Activated CD8-positive, alpha-beta T cell treated with anti-CD3 and anti-CD28 coated beads for 36 hours (primary cell): Measurements from ENCODE around the gene MEIS3. TPM values are rescaled to one million over a fixed set of nuclear protein-coding genes. Genes with fewer than 3 reads are reported as not detected.

Experiments used
- ATAC-seq: fragments of 200-7000 bp; cut with Tn5 transposase; one replicate; pipeline ENCODE4 v1.10.0; 2021; ENCODE audit warnings: mild to moderate bottlenecking, moderate library complexity
- CTCF ChIA-PET: fragments of 350-600 bp; sonication (Branson Sonifier 250); formaldehyde crosslinking; loops from one replicate; lab custom pipeline; 2021; ENCODE audit warnings: antibody characterized with exemption; lab: Charles Lee
- POLR2A ChIA-PET: fragments of 350-600 bp; sonication (Branson Sonifier 250); formaldehyde crosslinking; loops from one replicate; lab custom pipeline; 2021; ENCODE audit warnings: antibody characterized with exemption; lab: Charles Lee
- DNase-seq: peaks from one replicate; pipeline ENCODE4 v3.0.0-alpha.2; 2020
- H3K27ac Mint-ChIP-seq: one replicate; pipeline ENCODE4 v1.8.0; 2021; ENCODE audit warnings: mild to moderate bottlenecking, mixed read lengths
- H3K27me3 Mint-ChIP-seq: one replicate; pipeline ENCODE4 v1.8.0; 2021; ENCODE audit warnings: mixed read lengths
- H3K36me3 Mint-ChIP-seq: one replicate; pipeline ENCODE4 v1.8.0; 2021; ENCODE audit warnings: low read depth, mixed read lengths
- H3K4me1 Mint-ChIP-seq: one replicate; pipeline ENCODE4 v1.8.0; 2021; ENCODE audit warnings: low read depth, mixed read lengths
- H3K4me3 Mint-ChIP-seq: one replicate; pipeline ENCODE4 v1.8.0; 2021; ENCODE audit warnings: mild to moderate bottlenecking, moderate library complexity, mixed read lengths
- H3K9me3 Mint-ChIP-seq: one replicate; pipeline ENCODE4 v1.8.0; 2021; ENCODE audit warnings: mixed read lengths
- intact Hi-C: fragments of 100-400 bp; cut with micrococcal nuclease; formaldehyde crosslinking; loops from one replicate; pipeline ENCODE4 v1.10.0; 2022
- total RNA-seq, 2 experiments: library from RNA; stranded (reverse); gene quantifications; one replicate each; pipeline ENCODE4 v1.2.3, GENCODE V29; 2021
- TF ChIP-seq, protein P1 (sequence below): fragments of 200-600 bp; IDR thresholded peaks from one replicate; pipeline ENCODE4 v1.8.0; 2022; ENCODE audit warnings: antibody characterized with exemption, mild to moderate bottlenecking

MEIS3 gene
- total RNA-seq, 2 experiments from 2014 or later: not detected

DNA sequence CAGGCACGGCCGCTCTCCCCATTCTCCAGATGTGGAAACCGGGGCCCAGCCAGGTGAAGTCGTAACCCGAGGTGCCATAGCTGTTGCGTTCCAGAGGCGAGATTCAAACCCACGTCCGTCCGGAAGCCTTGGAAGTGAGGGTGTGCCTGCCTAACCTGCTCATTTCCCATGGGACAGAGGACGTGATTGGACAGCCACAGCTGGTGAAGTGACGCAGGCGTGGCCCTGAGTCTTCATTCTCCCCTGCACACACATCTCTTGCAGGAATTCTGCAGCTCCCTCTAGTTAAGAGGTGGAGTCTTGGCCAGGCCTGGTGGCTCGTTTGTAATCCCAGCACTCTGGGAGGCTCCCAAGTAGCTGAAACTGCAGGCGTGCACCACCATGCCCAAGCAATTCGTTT is 16.8 kb downstream of the MEIS3 start:
- POLR2A ChIA-PET: no interaction called here
- H3K4me3 Mint-ChIP-seq: no peak overlapping the region
- no peaks in the 10 kb centered on the region for H3K4me1 Mint-ChIP-seq
- CTCF ChIA-PET: interaction anchor here (1.9 kb wide), 1 partner anchor 12 kb away, joined by 10 read pairs; no protein-coding TSS in a partner anchor
- no peak overlapping the region for H3K27ac Mint-ChIP-seq
- intact Hi-C loops: no loop called here
- TF ChIP-seq, protein P1, sequence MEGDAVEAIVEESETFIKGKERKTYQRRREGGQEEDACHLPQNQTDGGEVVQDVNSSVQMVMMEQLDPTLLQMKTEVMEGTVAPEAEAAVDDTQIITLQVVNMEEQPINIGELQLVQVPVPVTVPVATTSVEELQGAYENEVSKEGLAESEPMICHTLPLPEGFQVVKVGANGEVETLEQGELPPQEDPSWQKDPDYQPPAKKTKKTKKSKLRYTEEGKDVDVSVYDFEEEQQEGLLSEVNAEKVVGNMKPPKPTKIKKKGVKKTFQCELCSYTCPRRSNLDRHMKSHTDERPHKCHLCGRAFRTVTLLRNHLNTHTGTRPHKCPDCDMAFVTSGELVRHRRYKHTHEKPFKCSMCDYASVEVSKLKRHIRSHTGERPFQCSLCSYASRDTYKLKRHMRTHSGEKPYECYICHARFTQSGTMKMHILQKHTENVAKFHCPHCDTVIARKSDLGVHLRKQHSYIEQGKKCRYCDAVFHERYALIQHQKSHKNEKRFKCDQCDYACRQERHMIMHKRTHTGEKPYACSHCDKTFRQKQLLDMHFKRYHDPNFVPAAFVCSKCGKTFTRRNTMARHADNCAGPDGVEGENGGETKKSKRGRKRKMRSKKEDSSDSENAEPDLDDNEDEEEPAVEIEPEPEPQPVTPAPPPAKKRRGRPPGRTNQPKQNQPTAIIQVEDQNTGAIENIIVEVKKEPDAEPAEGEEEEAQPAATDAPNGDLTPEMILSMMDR: no peak
- H3K36me3 Mint-ChIP-seq: no peaks in the 10 kb centered on the region
- ATAC-seq: no peak
- H3K9me3 Mint-ChIP-seq: no peaks in the 10 kb centered on the region
- no peak for DNase-seq
- peaks cover 16% of the 10 kb centered on the region for H3K27me3 Mint-ChIP-seq

DNA sequence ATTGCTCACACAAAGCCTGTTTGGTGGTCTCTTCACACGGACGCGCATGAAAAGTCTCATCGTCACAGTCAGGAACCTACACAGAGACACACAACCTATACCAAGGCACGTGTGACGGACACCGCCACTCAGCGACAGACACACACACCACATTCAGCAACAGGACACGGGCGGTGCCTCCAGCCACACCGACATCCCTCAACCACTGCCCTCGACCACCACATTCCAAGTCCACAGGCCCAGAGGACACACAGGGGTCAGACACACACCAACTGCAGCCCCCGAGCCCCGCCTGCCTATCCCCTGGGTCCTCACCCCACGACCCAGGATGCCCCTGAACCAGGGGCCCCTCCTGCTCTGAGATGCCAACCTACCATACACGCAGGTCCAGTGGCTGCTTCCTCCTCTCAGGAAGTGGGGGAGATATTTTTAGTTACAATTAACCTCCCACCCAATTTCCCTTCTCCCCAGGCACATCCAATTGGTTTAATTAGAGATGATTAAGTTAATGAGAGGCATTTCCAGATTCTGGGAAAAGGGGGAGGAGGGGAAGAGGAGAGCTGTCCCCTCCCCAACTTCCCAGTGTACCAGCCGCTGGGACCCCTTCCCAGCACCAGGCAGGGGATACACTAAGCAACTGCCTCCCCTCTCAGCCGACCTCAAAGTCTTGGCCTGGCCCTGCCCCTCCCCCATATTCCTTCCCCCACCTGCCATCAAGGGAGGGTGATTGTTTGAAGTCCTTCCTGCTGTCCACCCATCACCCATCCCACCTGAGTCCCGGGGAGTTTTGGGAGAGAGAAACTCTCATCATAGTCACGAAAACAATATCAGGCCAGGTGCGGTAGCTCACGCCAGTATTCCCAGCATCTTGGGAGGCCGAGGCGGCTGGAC is 20.4 kb downstream of the MEIS3 start:
- CTCF ChIA-PET: interaction anchor here (2.4 kb wide), 1 partner anchor 7 kb away, joined by 13 read pairs; no protein-coding TSS in a partner anchor
- no peak for DNase-seq
- no peak for ATAC-seq
- POLR2A ChIA-PET: interaction anchor here (0.6 kb wide), 1 partner anchor 226 kb away, joined by 3 read pairs; no protein-coding TSS in a partner anchor
- H3K4me1 Mint-ChIP-seq: no peaks in the 10 kb centered on the region
- TF ChIP-seq, protein P1: no peak
- H3K9me3 Mint-ChIP-seq: no peaks in the 10 kb centered on the region
- no peaks in the 10 kb centered on the region for H3K36me3 Mint-ChIP-seq
- intact Hi-C loops: no loop called here
- H3K4me3 Mint-ChIP-seq: no peak overlapping the region
- no peak overlapping the region for H3K27ac Mint-ChIP-seq
- peaks cover 1% of the 10 kb centered on the region for H3K27me3 Mint-ChIP-seq

DNA sequence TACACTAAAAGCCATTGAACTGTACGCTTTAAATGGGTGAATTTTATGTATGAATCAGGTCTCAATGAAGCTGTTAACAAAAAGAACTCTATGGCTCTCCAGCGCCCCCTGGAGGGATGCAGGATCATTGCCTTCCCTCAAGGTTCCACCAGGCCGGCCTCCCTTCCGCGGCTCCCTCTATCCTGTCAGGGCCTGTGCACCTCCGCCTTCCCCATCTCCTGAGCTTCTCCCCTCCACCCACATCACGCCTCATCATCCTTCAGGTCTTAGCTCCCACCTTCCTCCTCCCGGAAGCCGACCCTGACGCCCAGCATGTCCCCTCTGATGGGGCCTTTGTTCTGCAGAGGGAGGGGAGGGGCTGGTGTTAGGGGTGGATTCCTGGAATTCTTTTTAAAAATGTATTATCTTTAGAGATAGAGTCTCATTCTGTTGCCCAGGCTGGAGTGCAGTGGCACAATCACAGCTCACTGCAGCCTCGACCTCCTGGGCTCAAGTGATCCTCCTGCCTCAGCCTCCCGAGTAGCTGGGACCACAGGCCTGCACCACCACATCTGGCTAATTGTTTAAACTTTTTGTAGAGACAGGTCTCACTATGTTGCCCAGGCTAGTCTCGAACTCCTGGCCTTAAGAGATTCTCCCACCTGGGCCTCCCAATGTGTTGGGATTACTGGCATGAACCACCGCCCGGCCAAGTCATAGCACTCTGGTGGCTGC is 27.7 kb downstream of the MEIS3 start:
- TF ChIP-seq, protein P1: peak; percentile 94
- Mint-ChIP-seq H3K9me3 (no peaks in the 10 kb centered on the region), H3K4me3 (no peak overlapping the region), H3K27me3 (peaks cover 7% of the 10 kb centered on the region), H3K27ac (no peak overlapping the region), H3K36me3 (no peaks in the 10 kb centered on the region), H3K4me1 (peaks cover 4% of the 10 kb centered on the region)
- DNase-seq (peak; percentile 88), ATAC-seq (peak; percentile 93)
- POLR2A ChIA-PET: interaction anchor here (0.5 kb wide), 1 partner anchor 42 kb away, joined by 3 read pairs; the partner anchor contains the start of gene DHX34
- CTCF ChIA-PET: interaction anchor here (0.6 to 3.2 kb wide), 37 partner anchors 8 to 466 kb away, joined by 3 to 32 read pairs (median 5); partner anchors contain the start of genes DHX34 and INAFM1
- intact Hi-C loops: loop anchor here (5.0 kb wide), 1 partner anchor 94 kb away; no protein-coding TSS in a partner anchor

DNA sequence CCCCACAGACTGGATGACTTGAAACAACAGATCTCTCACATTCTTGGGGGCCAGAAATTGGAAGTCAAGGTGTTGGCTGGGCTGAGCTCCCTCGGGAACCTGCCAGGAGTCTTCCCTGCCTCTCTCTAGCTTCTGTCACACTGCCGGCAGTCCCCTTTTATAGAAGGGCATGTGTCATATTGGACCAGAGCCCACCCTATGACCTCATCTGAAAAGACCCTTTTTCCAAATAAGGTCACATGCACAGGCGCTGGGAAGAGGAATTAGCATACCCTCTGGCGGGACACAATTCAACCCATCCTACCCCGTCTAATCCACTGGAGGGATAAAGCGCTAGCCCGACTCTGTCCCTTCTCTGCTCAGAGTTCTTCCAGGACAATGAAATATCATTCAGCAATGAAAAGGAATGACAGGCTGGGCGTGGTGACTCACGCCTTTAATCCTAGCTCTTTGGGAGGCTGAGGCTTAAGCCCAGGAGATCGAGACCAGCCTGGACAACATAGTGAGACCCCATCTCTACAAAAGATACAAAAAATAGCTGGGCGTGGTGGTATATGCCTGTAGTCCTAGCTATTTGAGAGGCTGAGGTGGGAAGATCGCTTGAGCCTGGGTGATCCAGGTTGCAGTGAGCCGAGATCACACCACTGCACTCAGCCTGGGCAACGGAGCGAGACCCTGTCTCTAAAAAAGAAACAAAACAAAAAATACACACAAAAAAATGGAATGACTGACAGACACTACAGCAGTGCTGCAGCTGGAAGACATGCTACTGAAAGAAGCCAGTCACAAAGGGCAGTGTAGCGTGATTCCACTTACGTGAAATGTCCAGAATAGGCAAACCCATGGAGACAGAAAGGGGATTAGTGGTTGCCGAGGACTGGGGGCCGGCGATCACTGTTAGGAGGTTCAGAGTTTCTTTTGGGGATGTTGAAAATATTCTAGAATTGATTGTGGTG is 28.5 kb downstream of the MEIS3 start:
- POLR2A ChIA-PET: no interaction called here
- H3K9me3 Mint-ChIP-seq: no peaks in the 10 kb centered on the region

More for the DNA sequence above, 28.5 kb downstream of the MEIS3 start:
- Mint-ChIP-seq H3K27ac (no peak overlapping the region), H3K27me3 (peaks cover 6% of the 10 kb centered on the region), H3K36me3 (no peaks in the 10 kb centered on the region), H3K4me1 (peaks cover 4% of the 10 kb centered on the region), H3K4me3 (no peak overlapping the region)
- intact Hi-C loops: loop anchor here (5.0 kb wide), 1 partner anchor 94 kb away; no protein-coding TSS in a partner anchor
- TF ChIP-seq, protein P1: no peak
- ATAC-seq (no peak), DNase-seq (no peak)
- CTCF ChIA-PET: interaction anchor here (0.6 to 3.2 kb wide), 35 partner anchors 8 to 404 kb away, joined by 3 to 32 read pairs (median 4); partner anchors contain the start of genes DHX34 and INAFM1
